PC-9 (cell line): ENCODE measurements around the gene BZW2. TPM values are rescaled to one million over a fixed set of nuclear protein-coding genes. Genes with fewer than 3 reads are reported as not detected.

Experiments
- BruUV-seq: library from RNA; stranded (reverse); fragments of 400-500 nt; replicated peaks from 2 replicates; lab custom pipeline; 2021; lab: Mats Ljungman, UMichigan
- CTCF ChIA-PET: fragments of 300-600 bp; sonication (Branson Sonifier 250); formaldehyde crosslinking; loops from one replicate; lab custom pipeline; 2022; ENCODE audit warnings: antibody characterized with exemption; lab: Charles Lee
- POLR2A ChIA-PET: fragments of 300-600 bp; sonication (Branson Sonifier 250); formaldehyde crosslinking; loops from one replicate; lab custom pipeline; 2022; ENCODE audit warnings: antibody characterized with exemption; ENCODE audit not compliant: unreplicated experiment; lab: Charles Lee
- DNase-seq, 2 experiments: peaks; one replicate each; pipeline versions ENCODE4 v3.0.0 to v3.0.0-alpha.2; 2015 to 2022; ENCODE audit warnings: mixed read lengths in 1 of 2
- H2AFZ ChIP-seq: fragments of 200-600 bp; sonication (generic); 2 replicates; pipeline ENCODE4 v1.8.1; 2017; ENCODE audit warnings: antibody characterized with exemption
- H3F3A ChIP-seq: fragments of 200-600 bp; sonication (generic); 2 replicates; pipeline ENCODE4 v1.8.1; 2017; ENCODE audit warnings: antibody characterized with exemption, mild to moderate bottlenecking, low read depth; ENCODE audit not compliant: insufficient read depth
- H3K27ac ChIP-seq: fragments of 200-600 bp; sonication (generic); 2 replicates; pipeline ENCODE4 v1.6.1; 2016; ENCODE audit warnings: mixed run types
- H3K27me3 ChIP-seq: fragments of 200-600 bp; sonication (generic); 2 replicates; pipeline ENCODE4 v1.6.1; 2016; ENCODE audit warnings: low read depth, mixed run types; ENCODE audit not compliant: insufficient read depth
- H3K36me3 ChIP-seq: fragments of 200-600 bp; sonication (generic); 2 replicates; pipeline ENCODE4 v1.6.1; 2016; ENCODE audit warnings: low read depth, mixed run types
- H3K4me1 ChIP-seq: fragments of 200-600 bp; sonication (generic); replicated peaks from 2 replicates; pipeline ENCODE4 v1.6.1; 2016; ENCODE audit warnings: mixed run types; ENCODE audit not compliant: insufficient read depth
- H3K4me2 ChIP-seq: fragments of 200-600 bp; sonication (generic); 2 replicates; pipeline ENCODE4 v1.6.1; 2017; ENCODE audit warnings: mixed run types
- H3K4me3 ChIP-seq: fragments of 200-600 bp; sonication (generic); 2 replicates; pipeline ENCODE4 v1.6.1; 2016; ENCODE audit warnings: mixed run types
- H3K79me2 ChIP-seq: fragments of 200-600 bp; sonication (generic); 2 replicates; pipeline ENCODE4 v1.6.1; 2017; ENCODE audit warnings: low read depth, mixed run types
- H3K9me2 ChIP-seq: fragments of 200-600 bp; sonication (generic); 2 replicates; pipeline ENCODE4 v1.8.1; 2017; ENCODE audit warnings: mild to moderate bottlenecking; ENCODE audit not compliant: insufficient read depth
- H3K9me3 ChIP-seq: fragments of 200-600 bp; sonication (generic); 2 replicates; pipeline ENCODE4 v1.8.1; 2016; ENCODE audit warnings: low read depth; ENCODE audit not compliant: insufficient read depth
- H4K20me1 ChIP-seq: fragments of 200-600 bp; sonication (generic); 2 replicates; pipeline ENCODE4 v1.8.1; 2017; ENCODE audit not compliant: insufficient read depth
- EZH2 ChIP-seq: fragments of 200-600 bp; sonication (generic); IDR thresholded peaks from 2 replicates; pipeline ENCODE4 v1.8.0; 2017; ENCODE audit warnings: antibody characterized with exemption, low read depth
- intact Hi-C: fragments of 100-400 bp; cut with micrococcal nuclease; formaldehyde crosslinking; loops from one replicate; pipeline ENCODE4 v1.10.0; 2022; ENCODE audit not compliant: unreplicated experiment
- total RNA-seq: library from RNA; stranded (reverse); gene quantifications from 2 replicates; pipeline ENCODE4 v1.2.3, GENCODE V29; 2021
- TF ChIP-seq, protein P1 (sequence below): fragments of 200-600 bp; sonication (generic); conservative IDR thresholded peaks from 2 replicates; pipeline ENCODE4 v1.6.1; 2017; ENCODE audit warnings: mixed run types, antibody characterized with exemption, mild to moderate bottlenecking, moderate library complexity

The BZW2 gene
- total RNA-seq, 1 experiment from 2014 or later, result 93.7 TPM

DNA sequence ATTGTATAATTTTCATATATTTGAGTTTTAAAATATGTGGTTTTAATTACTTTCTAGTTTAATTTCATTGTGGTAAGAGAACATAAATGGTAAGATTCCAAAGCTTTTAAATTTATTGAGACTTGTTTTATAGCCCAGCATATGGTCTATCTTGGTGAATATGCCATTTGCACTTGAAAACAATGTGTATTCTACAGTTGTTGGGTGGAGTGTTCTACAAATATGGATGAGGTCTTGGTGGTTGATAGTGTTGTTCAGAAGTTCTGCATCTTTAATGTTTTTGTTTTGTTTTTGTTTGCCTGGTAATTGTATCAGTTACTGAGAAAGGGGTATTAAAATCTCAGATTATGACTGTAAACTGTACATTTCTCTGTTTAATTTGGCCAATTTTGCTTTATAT, 69.9 kb downstream of the BZW2 start:
- peaks cover 13% of the 10 kb centered on the region for H3F3A ChIP-seq
- no TSS peak for BruUV-seq
- ChIA-PET CTCF (interaction anchor here (0.6 kb wide), 1 partner anchor 198 kb away, joined by 3 read pairs; no protein-coding TSS in a partner anchor), POLR2A (no interaction called here)
- no peaks in the 10 kb centered on the region for H3K79me2 ChIP-seq
- no peaks in the 10 kb centered on the region for H4K20me1 ChIP-seq
- H3K4me1 ChIP-seq, result peaks cover 23% of the 10 kb centered on the region
- no peak overlapping the region for H2AFZ ChIP-seq
- intact Hi-C loops, result no loop called here
- TF ChIP-seq, protein P1, sequence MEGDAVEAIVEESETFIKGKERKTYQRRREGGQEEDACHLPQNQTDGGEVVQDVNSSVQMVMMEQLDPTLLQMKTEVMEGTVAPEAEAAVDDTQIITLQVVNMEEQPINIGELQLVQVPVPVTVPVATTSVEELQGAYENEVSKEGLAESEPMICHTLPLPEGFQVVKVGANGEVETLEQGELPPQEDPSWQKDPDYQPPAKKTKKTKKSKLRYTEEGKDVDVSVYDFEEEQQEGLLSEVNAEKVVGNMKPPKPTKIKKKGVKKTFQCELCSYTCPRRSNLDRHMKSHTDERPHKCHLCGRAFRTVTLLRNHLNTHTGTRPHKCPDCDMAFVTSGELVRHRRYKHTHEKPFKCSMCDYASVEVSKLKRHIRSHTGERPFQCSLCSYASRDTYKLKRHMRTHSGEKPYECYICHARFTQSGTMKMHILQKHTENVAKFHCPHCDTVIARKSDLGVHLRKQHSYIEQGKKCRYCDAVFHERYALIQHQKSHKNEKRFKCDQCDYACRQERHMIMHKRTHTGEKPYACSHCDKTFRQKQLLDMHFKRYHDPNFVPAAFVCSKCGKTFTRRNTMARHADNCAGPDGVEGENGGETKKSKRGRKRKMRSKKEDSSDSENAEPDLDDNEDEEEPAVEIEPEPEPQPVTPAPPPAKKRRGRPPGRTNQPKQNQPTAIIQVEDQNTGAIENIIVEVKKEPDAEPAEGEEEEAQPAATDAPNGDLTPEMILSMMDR, result no peak
- no peak for TF ChIP-seq EZH2
- no peaks in the 10 kb centered on the region for H3K27me3 ChIP-seq
- no peak overlapping the region for H3K4me3 ChIP-seq
- DNase-seq, result no peak
- no peak overlapping the region for H3K4me2 ChIP-seq
- no peaks in the 10 kb centered on the region for H3K9me2 ChIP-seq
- no peaks in the 10 kb centered on the region for H3K9me3 ChIP-seq
- H3K27ac ChIP-seq, result no peak overlapping the region
- no peaks in the 10 kb centered on the region for H3K36me3 ChIP-seq

DNA sequence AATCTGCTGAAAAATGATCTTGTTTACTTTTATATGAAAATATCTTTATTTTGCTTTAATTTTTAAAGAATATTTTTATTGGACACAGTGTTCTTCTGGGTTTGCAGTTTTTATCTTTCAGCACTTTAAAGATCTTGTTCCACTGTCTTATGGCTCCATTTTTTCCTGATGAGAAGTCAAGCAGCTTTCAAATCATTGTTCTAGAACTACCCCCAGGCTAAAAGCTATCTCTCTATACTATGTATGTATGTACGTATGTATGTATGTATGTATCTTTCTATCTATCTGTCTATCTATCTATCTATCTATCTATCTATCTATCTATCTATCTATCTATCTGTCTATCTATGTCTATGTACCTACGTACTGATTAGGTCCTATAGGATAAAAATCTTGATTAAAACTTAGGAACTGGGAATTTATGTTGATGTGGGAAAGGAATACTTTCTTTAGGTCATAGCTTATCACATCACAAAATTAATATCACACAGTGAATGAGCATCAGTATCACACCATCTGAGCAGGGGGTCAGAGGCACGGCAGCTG, 72.2 kb downstream of the BZW2 start:
- ChIA-PET POLR2A (no interaction called here), CTCF (no interaction called here)
- TF ChIP-seq EZH2, result no peak
- TF ChIP-seq, protein P1, result no peak
- H3K4me2 ChIP-seq, result no peak overlapping the region
- H4K20me1 ChIP-seq, result no peaks in the 10 kb centered on the region
- no peak overlapping the region for H3K4me3 ChIP-seq
- no peaks in the 10 kb centered on the region for H3K27me3 ChIP-seq
- H3K9me2 ChIP-seq, result no peaks in the 10 kb centered on the region
- no peak overlapping the region for H2AFZ ChIP-seq
- H3K79me2 ChIP-seq, result no peaks in the 10 kb centered on the region
- peak overlapping the region; percentile 68 for H3K27ac ChIP-seq
- H3K4me1 ChIP-seq, result peaks cover 23% of the 10 kb centered on the region
- H3K36me3 ChIP-seq, result no peaks in the 10 kb centered on the region
- intact Hi-C loops, result no loop called here
- no TSS peak for BruUV-seq
- H3K9me3 ChIP-seq, result no peaks in the 10 kb centered on the region
- DNase-seq, result no peak
- H3F3A ChIP-seq, result peaks cover 13% of the 10 kb centered on the region

DNA sequence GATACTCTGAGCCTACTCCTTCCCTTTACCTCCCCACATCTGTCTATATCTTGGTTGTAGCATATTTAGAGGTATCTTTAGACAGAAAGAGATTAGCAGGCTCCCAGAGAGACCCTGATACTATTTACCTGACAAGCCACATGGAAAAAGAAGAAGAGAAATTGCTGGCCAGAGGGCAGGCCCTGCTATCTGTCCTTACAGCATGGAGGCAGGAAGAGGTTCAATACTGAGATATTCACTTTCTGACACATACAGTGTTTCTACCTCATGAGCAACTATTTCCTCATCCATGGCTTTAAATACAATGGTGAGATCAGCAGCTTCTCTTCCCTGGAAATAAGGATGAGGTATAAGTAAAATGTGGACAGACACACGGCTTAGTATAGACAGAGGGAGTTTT, 73.7 kb downstream of the BZW2 start:
- H3K79me2 ChIP-seq, result no peaks in the 10 kb centered on the region
- POLR2A ChIA-PET, result no interaction called here

More for the DNA sequence above, 73.7 kb downstream of the BZW2 start:
- Histone ChIP-seq H2AFZ (no peak overlapping the region), H3K9me3 (no peaks in the 10 kb centered on the region), H3K36me3 (no peaks in the 10 kb centered on the region), H3K4me3 (no peak overlapping the region), H3F3A (peaks cover 13% of the 10 kb centered on the region; the same call in 1 of the 2 replicates), H3K4me1 (peaks cover 22% of the 10 kb centered on the region), H3K4me2 (no peak overlapping the region), H4K20me1 (no peaks in the 10 kb centered on the region), H3K27ac (peak overlapping the region; percentile 68), H3K27me3 (no peaks in the 10 kb centered on the region), H3K9me2 (no peaks in the 10 kb centered on the region)
- TF ChIP-seq, protein P1, result no peak
- TF ChIP-seq EZH2, result no peak
- DNase-seq, result no peak
- no TSS peak for BruUV-seq
- intact Hi-C loops, result no loop called here
- CTCF ChIA-PET, result no interaction called here
